Ramos (cell line): ENCODE results near the gene ZNF516.

ENCODE experiments used
- in situ Hi-C: fragments of 300-500 bp; cut with MboI; formaldehyde crosslinking; loops from one replicate; pipeline ENCODE4 v1.14.3; 2022; ENCODE audit warnings: low sequenced_read_pairs; ENCODE audit not compliant: unreplicated experiment

ZNF516 gene

GRCh38 chr18:76376225-76376624 lies 118.8 kb downstream of the ZNF516 start:
- in situ Hi-C loops, result loop anchor here (25.0 kb wide), 1 partner anchor 311 kb away; no protein-coding TSS in a partner anchor

GRCh38 chr18:76374330-76375281 lies 120.4 kb downstream of the ZNF516 start:
- in situ Hi-C loops, result loop anchor here (25.0 kb wide), 1 partner anchor 313 kb away; no protein-coding TSS in a partner anchor

GRCh38 chr18:76373297-76373696 lies 121.7 kb downstream of the ZNF516 start:
- in situ Hi-C loops, result no loop called here

- in situ Hi-C loops, result no loop called here
These were observed 123.5 kb downstream of the ZNF516 start for GRCh38 chr18:76371301-76372203.

- in situ Hi-C loops, result no loop called here
These were observed 124.4 kb downstream of the ZNF516 start for GRCh38 chr18:76370686-76371085.

- in situ Hi-C loops, result no loop called here
These were observed 124.8 kb downstream of the ZNF516 start for GRCh38 chr18:76370201-76370600.

- in situ Hi-C loops, result no loop called here
These were observed 125.3 kb downstream of the ZNF516 start for GRCh38 chr18:76369791-76370190.

GRCh38 chr18:76368976-76369375 lies 126.1 kb downstream of the ZNF516 start:
- in situ Hi-C loops, result no loop called here

- in situ Hi-C loops, result no loop called here
These were observed 126.8 kb downstream of the ZNF516 start for GRCh38 chr18:76368271-76368670.

GRCh38 chr18:76367168-76368125 lies 127.6 kb downstream of the ZNF516 start:
- in situ Hi-C loops, result no loop called here

GRCh38 chr18:76365561-76365960 lies 129.5 kb downstream of the ZNF516 start:
- in situ Hi-C loops, result no loop called here

GRCh38 chr18:76364282-76365259 lies 130.5 kb downstream of the ZNF516 start:
- in situ Hi-C loops, result no loop called here

- in situ Hi-C loops, result no loop called here
These were observed 131.5 kb downstream of the ZNF516 start for GRCh38 chr18:76363436-76364120.

GRCh38 chr18:76362676-76363075 lies 132.4 kb downstream of the ZNF516 start:
- in situ Hi-C loops, result no loop called here

- in situ Hi-C loops, result no loop called here
These were observed 133.8 kb downstream of the ZNF516 start for GRCh38 chr18:76361219-76361618.

GRCh38 chr18:76359909-76360308 lies 135.1 kb downstream of the ZNF516 start:
- in situ Hi-C loops, result no loop called here

GRCh38 chr18:76358774-76359173 lies 136.3 kb downstream of the ZNF516 start:
- in situ Hi-C loops, result no loop called here
